ENCODE data around the gene ETV7.
A peak's percentile ranks its signal among the peaks of the same experiment; 100 is the strongest.

ETV7 gene

DNA sequence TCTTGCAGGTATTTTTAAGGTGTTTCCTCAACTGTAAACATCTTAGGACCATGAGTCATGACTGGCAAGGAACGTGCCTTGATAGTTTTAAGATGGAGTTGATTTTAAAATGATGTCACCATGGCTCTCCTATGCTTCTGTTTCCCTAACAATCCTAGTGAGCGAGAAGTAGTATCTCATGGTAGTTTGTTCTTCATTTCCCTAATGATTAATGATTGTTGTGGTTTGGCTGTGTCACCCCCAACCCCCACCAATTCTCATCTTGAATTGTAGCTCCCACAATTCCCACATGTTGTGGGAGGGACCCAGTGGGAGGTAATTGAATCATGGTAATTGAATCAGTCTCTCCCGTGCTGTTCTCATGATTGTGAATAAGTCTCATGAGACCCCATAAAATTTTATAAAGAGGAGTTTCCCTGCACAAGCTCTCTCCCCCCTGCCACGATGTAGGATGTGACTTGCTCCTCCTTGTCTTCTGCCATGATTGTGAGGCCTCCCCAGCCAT lies 34.0 kb downstream of the ETV7 start:
- H3K27ac ChIP-seq = no peak overlapping the region
- in situ Hi-C loops (cut with HindIII; ENCODE audit: low pct_ligation_motif_present, low sequenced_read_pairs) = no loop called here
- DNase-seq = no peak

GRCh38 chr6:36352477-36353157 lies 34.9 kb downstream of the ETV7 start:
- in situ Hi-C loops (cut with HindIII; ENCODE audit: low pct_ligation_motif_present, low sequenced_read_pairs) = no loop called here
- Histone ChIP-seq H3K4me3 (ENCODE audit: low read depth, low read length) (no peak overlapping the region), H3K27ac (no peak overlapping the region), H3K36me3 (replicated peaks) (no peaks in the 10 kb centered on the region), H3K27me3 (replicated peaks) (no peaks in the 10 kb centered on the region)
- TF ChIP-seq CTCF (IDR thresholded peaks at IDR 0.05; ENCODE audit: low read depth, low read length, missing control alignments) = no peak
- no peak for DNase-seq

More for the DNA sequence above, 34.0 kb downstream of the ETV7 start:
- TF ChIP-seq CTCF (IDR thresholded peaks at IDR 0.05; ENCODE audit: low read depth, low read length, missing control alignments) = no peak
- Histone ChIP-seq H3K36me3 (replicated peaks) (no peaks in the 10 kb centered on the region), H3K27me3 (replicated peaks) (no peaks in the 10 kb centered on the region), H3K4me3 (ENCODE audit: low read depth, low read length) (no peak overlapping the region)

GRCh38 chr6:36350681-36351571 lies 36.5 kb downstream of the ETV7 start:
- in situ Hi-C loops (cut with HindIII; ENCODE audit: low pct_ligation_motif_present, low sequenced_read_pairs) = no loop called here
- Histone ChIP-seq H3K4me3 (ENCODE audit: low read depth, low read length) (no peak overlapping the region), H3K27ac (peak overlapping the region; percentile 97), H3K27me3 (replicated peaks) (no peaks in the 10 kb centered on the region), H3K36me3 (replicated peaks) (no peaks in the 10 kb centered on the region)
- no peak for TF ChIP-seq CTCF (IDR thresholded peaks at IDR 0.05; ENCODE audit: low read depth, low read length, missing control alignments)
- peak; percentile 98 for DNase-seq

- in situ Hi-C loops (cut with HindIII; ENCODE audit: low pct_ligation_motif_present, low sequenced_read_pairs) = no loop called here
- H3K27me3 ChIP-seq (replicated peaks) = no peaks in the 10 kb centered on the region
- H3K4me3 ChIP-seq (ENCODE audit: low read depth, low read length) = no peak overlapping the region
- H3K27ac ChIP-seq = peak overlapping the region; percentile 97
- H3K36me3 ChIP-seq (replicated peaks) = no peaks in the 10 kb centered on the region
- DNase-seq = peak; percentile 59
- no peak for TF ChIP-seq CTCF (IDR thresholded peaks at IDR 0.05; ENCODE audit: low read depth, low read length, missing control alignments)
These were observed 37.4 kb downstream of the ETV7 start for GRCh38 chr6:36350082-36350481.

GRCh38 chr6:36349240-36349639 lies 38.2 kb downstream of the ETV7 start:
- in situ Hi-C loops (cut with HindIII; ENCODE audit: low pct_ligation_motif_present, low sequenced_read_pairs) = no loop called here
- H3K27me3 ChIP-seq (replicated peaks) = no peaks in the 10 kb centered on the region
- H3K36me3 ChIP-seq (replicated peaks) = no peaks in the 10 kb centered on the region
- H3K27ac ChIP-seq = no peak overlapping the region
- TF ChIP-seq CTCF (IDR thresholded peaks at IDR 0.05; ENCODE audit: low read depth, low read length, missing control alignments) = no peak
- no peak overlapping the region for H3K4me3 ChIP-seq (ENCODE audit: low read depth, low read length)
- no peak for DNase-seq

Measured in brain microvascular endothelial cell (primary cell).